HepG2 (cell line): ENCODE data around the gene TMED9. TPM values are rescaled to one million over a fixed set of nuclear protein-coding genes. Genes with fewer than 3 reads are reported as not detected.

Experiments
- CENPX ChIP-seq: sonication (generic); formaldehyde crosslinking; IDR thresholded peaks from 2 replicates; pipeline ENCODE4 v1.9.0; 2021; ENCODE audit warnings: mild to moderate bottlenecking, missing genetic modification reagents, moderate library complexity
- ETV5 ChIP-seq: IDR thresholded peaks from 2 replicates; pipeline ENCODE4 v1.6.1; 2018; ENCODE audit warnings: missing biosample characterization, missing genetic modification reagents, inconsistent platforms, borderline replicate concordance
- FOSL2 ChIP-seq: sonication (generic); formaldehyde crosslinking; IDR thresholded peaks from 2 replicates; pipeline ENCODE4 v1.4.0; 2020; ENCODE audit warnings: missing genetic modification reagents
- GMEB1 ChIP-seq: sonication (generic); formaldehyde crosslinking; IDR thresholded peaks from 2 replicates; pipeline ENCODE4 v1.5.1; 2020; ENCODE audit warnings: missing genetic modification reagents, mild to moderate bottlenecking, borderline replicate concordance
- HNRNPH1 ChIP-seq: fragments of 200-400 bp; formaldehyde crosslinking; optimal IDR thresholded peaks from 2 replicates; pipeline ENCODE3; 2017; ENCODE audit warnings: mild to moderate bottlenecking, low read depth, low read length
- MZF1 ChIP-seq: sonication (generic); formaldehyde crosslinking; IDR thresholded peaks from 2 replicates; pipeline ENCODE4 v1.8.1; 2023; ENCODE audit warnings: mild to moderate bottlenecking, missing genetic modification reagents, borderline replicate concordance
- RXRA ChIP-seq: sonication (generic); formaldehyde crosslinking; IDR thresholded peaks from 2 replicates; pipeline ENCODE4 v1.5.1; 2020; ENCODE audit warnings: missing genetic modification reagents
- SATB2 ChIP-seq: sonication (generic); formaldehyde crosslinking; IDR thresholded peaks from 2 replicates; pipeline ENCODE4 v1.5.0; 2020; ENCODE audit warnings: missing genetic modification reagents
- SIN3B ChIP-seq: fragments of 150-350 bp; IDR thresholded peaks from 2 replicates; pipeline ENCODE4 v1.6.1; 2014; ENCODE audit warnings: low read length
- SNAI1 ChIP-seq: sonication (generic); formaldehyde crosslinking; IDR thresholded peaks from 2 replicates; pipeline ENCODE4 v1.5.0; 2020; ENCODE audit warnings: mild to moderate bottlenecking, missing genetic modification reagents, borderline replicate concordance
- TARDBP ChIP-seq: sonication (generic); formaldehyde crosslinking; IDR thresholded peaks from 2 replicates; pipeline ENCODE4 v1.8.0; 2022; ENCODE audit warnings: mild to moderate bottlenecking, missing genetic modification reagents
- ZBTB8A ChIP-seq: sonication (generic); formaldehyde crosslinking; IDR thresholded peaks from 2 replicates; pipeline ENCODE4 v1.4.0; 2020; ENCODE audit warnings: mild to moderate bottlenecking, low read depth, missing genetic modification reagents, borderline replicate concordance
- ZKSCAN1 ChIP-seq: fragments of 150-350 bp; IDR thresholded peaks from 2 replicates; pipeline ENCODE4 v1.6.1; 2014; ENCODE audit warnings: low read length
- ZNF3 ChIP-seq: IDR thresholded peaks from 2 replicates; pipeline ENCODE4 v1.7.0; 2017; ENCODE audit warnings: inconsistent platforms
- ZNF350 ChIP-seq: sonication (generic); formaldehyde crosslinking; IDR thresholded peaks from 2 replicates; pipeline ENCODE4 v1.4.0; 2020; ENCODE audit warnings: mild to moderate bottlenecking, low read depth, missing genetic modification reagents, borderline replicate concordance
- ZNF562 ChIP-seq: sonication (generic); formaldehyde crosslinking; IDR thresholded peaks from 2 replicates; pipeline ENCODE4 v1.8.0; 2022; ENCODE audit warnings: missing genetic modification reagents, borderline replicate concordance
- ZNF580 ChIP-seq: IDR thresholded peaks from 2 replicates; pipeline ENCODE4 v1.6.1; 2016; ENCODE audit warnings: low read depth, borderline replicate concordance
- ZNF615 ChIP-seq: sonication (generic); formaldehyde crosslinking; IDR thresholded peaks from 2 replicates; pipeline ENCODE4 v1.5.0; 2020; ENCODE audit warnings: mild to moderate bottlenecking, missing genetic modification reagents, borderline replicate concordance
- ZNF678 ChIP-seq: sonication (generic); formaldehyde crosslinking; IDR thresholded peaks from 2 replicates; pipeline ENCODE4 v1.4.0; 2020; ENCODE audit warnings: mild to moderate bottlenecking, missing genetic modification reagents
- ZNF703 ChIP-seq: sonication (generic); formaldehyde crosslinking; IDR thresholded peaks from 2 replicates; pipeline ENCODE4 v1.5.1; 2020; ENCODE audit warnings: missing genetic modification reagents, mild to moderate bottlenecking, moderate library complexity, borderline replicate concordance
- ZNF800 ChIP-seq: sonication (generic); formaldehyde crosslinking; IDR thresholded peaks from 2 replicates; pipeline ENCODE4 v1.4.0; 2020; ENCODE audit warnings: missing genetic modification reagents
- polyA plus RNA-seq, 8 experiments: library from polyadenylated mRNA; depleted of rRNA in 3 of 8; stranded (reverse) in 7 of 8; unstranded in 1 of 8; fragments of >200 nt; fragmentation: Illumina TruSeq in 4 of 8; extraction: Trizol in 4 of 8; gene quantifications; 2 replicates each; pipeline versions ENCODE4 v1.2.1 to v1.2.3, GENCODE V29; 2011 to 2016; ENCODE audit warnings: low read depth in 4 of 8, missing spikeins in 1 of 8, mixed read lengths in 1 of 8; ENCODE audit not compliant: insufficient read depth in 1 of 8
- total RNA-seq, 5 experiments: library from RNA; depleted of rRNA; stranded (reverse); fragments of >200 nt; fragmentation: Illumina TruSeq; extraction: Trizol; gene quantifications; 2 replicates each; pipeline ENCODE4 v1.2.3, GENCODE V29; 2016; ENCODE audit warnings: low read depth in 1 of 5
- TF ChIP-seq, protein P1 (sequence below): sonication (generic); formaldehyde crosslinking; IDR thresholded peaks from 2 replicates; pipeline ENCODE4 v1.4.0; 2020; ENCODE audit warnings: missing genetic modification reagents
- TF ChIP-seq, protein P2 (sequence below): sonication (generic); formaldehyde crosslinking; IDR thresholded peaks from 2 replicates; pipeline ENCODE4 v1.8.0; 2022; ENCODE audit warnings: mild to moderate bottlenecking, missing genetic modification reagents, borderline replicate concordance

TMED9 gene
- total and polyA plus RNA-seq, 2 of the 13 experiments (the other 11 are each of a cell fraction or from before 2014, with no cell fraction given) = 161 to 350 TPM

- peak; percentile 92 for TF ChIP-seq SIN3B
- peak; percentile 8; the same call in 1 of the 2 replicates for TF ChIP-seq RXRA
- TF ChIP-seq MZF1 = no peak
- TF ChIP-seq GMEB1 = peak; percentile 47; the same call in 1 of the 2 replicates
- TF ChIP-seq SNAI1 (CRISPR knock-in tag) = no peak
- TF ChIP-seq ZNF615 (CRISPR knock-in tag) = no peak
- no peak for TF ChIP-seq ZNF350 (CRISPR knock-in tag)
- TF ChIP-seq, protein P1, sequence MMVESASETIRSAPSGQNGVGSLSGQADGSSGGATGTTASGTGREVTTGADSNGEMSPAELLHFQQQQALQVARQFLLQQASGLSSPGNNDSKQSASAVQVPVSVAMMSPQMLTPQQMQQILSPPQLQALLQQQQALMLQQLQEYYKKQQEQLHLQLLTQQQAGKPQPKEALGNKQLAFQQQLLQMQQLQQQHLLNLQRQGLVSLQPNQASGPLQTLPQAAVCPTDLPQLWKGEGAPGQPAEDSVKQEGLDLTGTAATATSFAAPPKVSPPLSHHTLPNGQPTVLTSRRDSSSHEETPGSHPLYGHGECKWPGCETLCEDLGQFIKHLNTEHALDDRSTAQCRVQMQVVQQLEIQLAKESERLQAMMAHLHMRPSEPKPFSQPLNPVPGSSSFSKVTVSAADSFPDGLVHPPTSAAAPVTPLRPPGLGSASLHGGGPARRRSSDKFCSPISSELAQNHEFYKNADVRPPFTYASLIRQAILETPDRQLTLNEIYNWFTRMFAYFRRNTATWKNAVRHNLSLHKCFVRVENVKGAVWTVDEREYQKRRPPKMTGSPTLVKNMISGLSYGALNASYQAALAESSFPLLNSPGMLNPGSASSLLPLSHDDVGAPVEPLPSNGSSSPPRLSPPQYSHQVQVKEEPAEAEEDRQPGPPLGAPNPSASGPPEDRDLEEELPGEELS (CRISPR knock-in tag) = no peak
- TF ChIP-seq ZNF800 = peak; percentile 63; the same call in 1 of the 2 replicates
- no peak for TF ChIP-seq SATB2 (CRISPR knock-in tag)
- TF ChIP-seq ZNF580 (CRISPR knock-in tag) = no peak
- 0 out of 2 replicates have a peak, but pooled peaks have one; percentile 37 for TF ChIP-seq ETV5 (CRISPR knock-in tag)
- TF ChIP-seq HNRNPH1 = no peak
- TF ChIP-seq ZBTB8A (CRISPR knock-in tag) = 0 out of 2 replicates have a peak, but pooled peaks have one; percentile 62
- no peak for TF ChIP-seq ZNF703 (CRISPR knock-in tag)
- TF ChIP-seq ZNF678 (CRISPR knock-in tag) = peak; percentile 91; the same call in 1 of the 2 replicates
- TF ChIP-seq ZNF3 (CRISPR knock-in tag) = no peak
- peak; percentile 83 for TF ChIP-seq TARDBP (CRISPR knock-in tag)
- no peak for TF ChIP-seq ZNF562 (CRISPR knock-in tag)
- TF ChIP-seq FOSL2 (CRISPR knock-in tag) = no peak; the same call in 1 of the 2 replicates
- no peak for TF ChIP-seq ZKSCAN1
- no peak for TF ChIP-seq CENPX (CRISPR knock-in tag)
- TF ChIP-seq, protein P2, sequence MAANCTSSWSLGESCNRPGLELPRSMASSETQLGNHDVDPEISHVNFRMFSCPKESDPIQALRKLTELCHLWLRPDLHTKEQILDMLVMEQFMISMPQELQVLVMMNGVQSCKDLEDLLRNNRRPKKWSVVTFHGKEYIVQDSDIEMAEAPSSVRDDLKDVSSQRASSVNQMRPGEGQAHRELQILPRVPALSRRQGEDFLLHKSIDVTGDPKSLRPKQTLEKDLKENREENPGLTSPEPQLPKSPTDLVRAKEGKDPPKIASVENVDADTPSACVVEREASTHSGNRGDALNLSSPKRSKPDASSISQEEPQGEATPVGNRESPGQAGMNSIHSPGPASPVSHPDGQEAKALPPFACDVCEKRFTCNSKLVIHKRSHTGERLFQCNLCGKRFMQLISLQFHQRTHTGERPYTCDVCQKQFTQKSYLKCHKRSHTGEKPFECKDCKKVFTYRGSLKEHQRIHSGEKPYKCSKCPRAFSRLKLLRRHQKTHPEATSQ (CRISPR knock-in tag) = no peak
Measured at GRCh38 chr5:177599731-177600507, 7.9 kb downstream of the TMED9 start, which contains the start of gene B4GALT7 (continued).
